SK-N-MC (cell line): ENCODE data around the gene DCP2.

ENCODE experiments used
- EZH2 ChIP-seq: fragments of 200-600 bp; sonication (generic); IDR thresholded peaks from one replicate; pipeline ENCODE4 v1.6.1; 2017; ENCODE audit warnings: antibody characterized with exemption
- POLR2AphosphoS5 ChIP-seq: IDR thresholded peaks from 2 replicates; pipeline ENCODE4 v1.6.1; 2012; ENCODE audit warnings: mild to moderate bottlenecking, low read depth, low read length, borderline replicate concordance

DNA sequence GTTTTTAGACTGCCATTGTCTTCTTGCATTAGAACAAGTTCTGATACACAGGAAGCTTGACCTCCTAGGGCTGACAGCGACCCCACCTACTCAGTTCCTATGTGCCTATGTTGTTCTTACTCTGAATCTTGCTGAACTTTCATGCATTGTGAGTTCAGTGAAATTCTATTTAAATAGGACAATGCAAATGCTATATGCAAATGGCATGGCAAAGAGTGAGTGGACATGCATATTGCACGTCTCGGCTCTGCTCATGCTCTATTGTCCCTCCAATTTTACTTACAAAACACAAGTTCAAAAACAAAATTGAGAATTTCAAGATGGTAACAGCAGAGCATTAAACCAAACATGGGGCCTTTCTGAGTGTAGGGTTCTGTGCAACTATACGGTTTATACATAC, 5.3 kb upstream of the DCP2 start:
- TF ChIP-seq POLR2AphosphoS5 (no peak), EZH2 (no peak)
